ENCODE data around the gene ELF5.
A peak's percentile ranks its signal among the peaks of the same experiment; 100 is the strongest.

Gene ELF5

GRCh38 chr11:34448223-34448994 lies 65.2 kb downstream of the ELF5 start:
- DNase-seq: no peak

DNA sequence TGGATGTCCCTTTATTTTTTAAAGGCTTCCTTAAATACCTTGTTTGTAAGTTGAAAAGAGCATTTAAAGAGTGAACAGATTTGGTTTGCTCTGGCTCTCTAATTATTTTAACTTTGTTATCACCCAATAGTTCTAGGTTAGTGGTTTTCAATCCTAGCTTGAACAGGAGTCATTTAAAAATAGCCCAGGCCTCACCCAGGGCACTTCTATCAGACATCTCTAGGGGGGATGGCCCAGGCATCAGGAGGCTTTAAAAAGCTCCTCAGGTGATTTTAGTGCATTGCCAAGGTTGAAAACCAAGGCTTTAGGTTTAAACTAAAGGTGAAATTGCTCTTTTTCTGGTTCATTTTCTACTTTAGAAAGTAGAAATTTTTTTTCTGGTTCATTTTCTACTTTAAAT lies 66.5 kb downstream of the ELF5 start:
- no peak for DNase-seq

DNA sequence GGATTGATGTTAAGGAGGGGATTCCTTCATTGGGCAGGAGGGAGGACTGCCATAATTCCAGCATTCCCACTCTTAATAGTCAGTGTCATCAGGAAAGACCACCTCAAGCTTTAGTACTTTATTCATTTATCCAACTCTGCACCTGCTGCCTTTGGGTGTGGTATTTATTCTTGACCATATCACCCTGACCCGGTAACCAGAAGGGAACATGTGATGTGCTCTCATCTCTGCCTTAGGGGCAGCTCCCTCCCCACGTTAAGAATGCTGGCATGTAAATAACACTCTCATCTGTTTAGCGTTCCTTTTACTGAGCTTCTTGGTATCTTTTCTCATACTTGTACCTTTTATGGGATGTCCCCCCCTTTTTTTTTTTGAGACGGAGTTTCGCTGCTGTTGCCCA lies 67.2 kb downstream of the ELF5 start:
- DNase-seq: no peak

GRCh38 chr11:34445956-34446355 lies 67.6 kb downstream of the ELF5 start:
- no peak for DNase-seq

DNA sequence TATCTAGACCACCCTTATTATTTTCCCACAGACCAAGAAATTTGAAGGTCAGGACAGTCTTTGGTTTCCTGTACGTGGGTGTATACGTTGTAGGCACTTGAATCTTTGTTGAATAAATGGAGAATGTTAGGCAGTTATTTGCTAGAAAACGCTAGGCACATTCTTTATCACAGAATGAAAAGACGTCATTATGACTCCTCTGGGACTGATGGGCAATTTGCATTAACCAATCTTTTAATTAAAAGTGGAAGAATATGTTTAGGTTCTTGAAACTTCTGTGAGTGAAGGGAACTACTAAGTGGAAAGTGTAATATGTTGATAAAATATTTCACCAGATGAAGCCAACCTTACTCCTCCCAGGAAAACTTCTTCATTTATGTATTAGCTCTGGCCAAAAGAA lies 69.2 kb downstream of the ELF5 start:
- DNase-seq: no peak

- DNase-seq: no peak
Measured at GRCh38 chr11:34443136-34443535, 70.5 kb downstream of the ELF5 start.

GRCh38 chr11:34441814-34442213 lies 71.8 kb downstream of the ELF5 start:
- DNase-seq: no peak

DNA sequence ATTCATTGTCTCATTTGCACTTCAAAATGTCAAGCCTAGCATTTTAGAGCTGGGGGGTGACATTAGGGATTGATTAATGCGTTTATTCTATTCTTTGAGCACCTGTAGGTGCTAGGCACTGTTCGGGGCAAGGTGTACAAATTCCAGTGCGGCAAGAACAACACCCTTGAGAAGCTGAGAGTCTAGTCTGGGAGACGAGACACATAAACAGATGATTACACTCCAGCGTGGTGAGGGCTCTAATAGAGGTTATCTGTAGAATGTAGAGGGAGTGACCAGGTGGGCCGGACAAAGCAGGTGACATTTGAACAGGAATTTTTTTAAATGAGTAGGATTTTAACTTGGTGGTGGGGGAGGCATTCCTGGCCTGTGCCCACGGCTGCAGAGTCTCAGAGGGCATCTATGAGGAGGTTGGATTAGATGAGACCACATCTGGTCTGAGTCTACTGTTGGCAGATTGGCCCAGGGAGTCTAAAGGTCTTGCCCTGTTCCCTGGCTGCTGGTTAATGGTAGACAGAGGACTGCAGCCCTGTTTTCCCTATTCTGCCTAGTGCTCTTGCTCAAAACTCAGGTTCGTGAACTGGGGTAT lies 73.9 kb downstream of the ELF5 start:
- DNase-seq: no peak

GRCh38 chr11:34438529-34439507 lies 74.8 kb downstream of the ELF5 start, which contains the start of gene CAT:
Gene CAT, plus strand, starts transcription at chr11:34438934. Its CDS starts 80 bp downstream, at chr11:34439014.
- peak; percentile 87 for DNase-seq

- DNase-seq: no peak
Measured at GRCh38 chr11:34437224-34438125, 76.1 kb downstream of the ELF5 start.

DNA sequence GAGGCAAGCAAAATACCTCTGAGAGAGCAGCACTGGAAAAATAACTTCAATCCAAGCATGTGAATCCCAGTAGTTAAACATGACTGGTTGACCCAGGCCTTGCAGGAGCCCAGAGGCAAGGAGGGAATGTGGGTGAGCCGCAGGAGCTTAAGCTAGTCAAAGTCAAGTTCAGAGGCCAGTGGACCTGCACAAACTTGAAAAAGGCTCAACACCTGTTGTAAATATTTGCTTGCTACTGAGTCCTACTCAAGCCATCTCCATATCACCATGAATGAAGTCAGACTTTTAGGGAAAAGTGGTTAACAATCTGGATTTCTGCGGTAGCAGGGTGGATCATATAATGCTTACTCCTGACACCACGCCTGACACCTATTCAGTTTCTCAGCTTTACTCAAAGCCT lies 79.7 kb downstream of the ELF5 start:
- DNase-seq: no peak

DNA sequence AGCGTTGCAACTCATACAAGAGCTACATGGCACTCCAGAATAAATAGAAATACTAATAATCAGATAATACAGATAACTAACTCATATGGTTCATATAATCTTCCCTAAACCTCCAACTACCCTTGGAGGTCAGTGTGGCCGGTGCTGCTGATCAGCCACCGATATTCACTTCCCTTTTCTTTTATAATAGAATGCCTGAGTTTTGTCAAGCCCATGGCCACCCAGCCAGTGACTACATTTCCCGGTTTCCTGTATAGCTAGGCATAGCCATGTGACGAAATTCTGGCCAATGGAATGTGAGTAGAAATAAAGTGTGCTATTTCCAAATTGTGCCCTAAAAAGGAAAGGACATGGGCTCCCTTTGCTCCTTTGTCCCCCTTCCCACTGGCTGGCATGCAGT lies 80.8 kb downstream of the ELF5 start:
- no peak for DNase-seq

- DNase-seq: no peak
Measured at GRCh38 chr11:34431979-34432378, 81.6 kb downstream of the ELF5 start.
